ENCODE measurements around the gene CSRNP3. TPM values are rescaled to one million over a fixed set of nuclear protein-coding genes. Genes with fewer than 3 reads are reported as not detected.

Gene CSRNP3
- total and polyA plus RNA-seq, 10 of the 15 experiments (the other 5 are each of a cell fraction or from before 2014, with no cell fraction given), result 0.03 to 5.2 (median 0.11) TPM; not detected in 1

- Histone ChIP-seq H2AFZ (ENCODE audit: control insufficient read depth, low read depth, low read length) (no peak overlapping the region), H3K79me2 (ENCODE audit: control insufficient read depth, insufficient read depth, low read length) (no peaks in the 10 kb centered on the region), H3K4me3 (no peak overlapping the region), H3K36me3 (ENCODE audit: control insufficient read depth in 2 of 2, insufficient read depth in 2 of 2, low read length in 1 of 2) (no peaks in the 10 kb centered on the region), H3K4me1 (ENCODE audit: control insufficient read depth, insufficient read depth, low read length) (no peaks in the 10 kb centered on the region), H3K27ac (ENCODE audit: control insufficient read depth, insufficient read depth) (no peak overlapping the region), H3K9ac (ENCODE audit: control insufficient read depth, insufficient read depth, low read length) (no peak overlapping the region), H3K4me2 (ENCODE audit: control insufficient read depth, insufficient read depth) (no peak overlapping the region), H3K9me3 (replicated peaks; ENCODE audit: control insufficient read depth, insufficient read depth, low read length) (no peaks in the 10 kb centered on the region), H3K27me3 (replicated peaks in 1 of 2; ENCODE audit: control insufficient read depth in 2 of 2, insufficient read depth in 2 of 2, low read length in 1 of 2) (no peaks in the 10 kb centered on the region), H4K20me1 (ENCODE audit: control insufficient read depth, insufficient read depth) (no peaks in the 10 kb centered on the region)
- ATAC-seq (no peak), DNase-seq (ENCODE audit: low read depth, low spot score) (no peak), FAIRE-seq (no peak)
- ChIA-PET SMC1A (ENCODE audit: uncharacterized antibody, unreplicated experiment) (interaction anchor here (1.0 to 1.4 kb wide), 3 partner anchors 11 to 19 kb away, joined by 3 read pairs; no protein-coding TSS in a partner anchor), CTCF (no interaction called here), RAD21 (ENCODE audit: unreplicated experiment) (interaction anchor here (1.4 kb wide), 1 partner anchor 406 kb away, joined by 4 read pairs; no protein-coding TSS in a partner anchor), POLR2A (no interaction called here)
- WGBS (ENCODE audit: insufficient coverage, insufficient replicate concordance, low lambda C conversion rate, missing lambda C conversion rate), result 68% methylated on average over 3 of the region's 3 CpGs
- intact Hi-C loops (cut with micrococcal nuclease; ENCODE audit: unreplicated experiment), result no loop called here
- in situ Hi-C loops (cut with MboI), result no loop called here
- BruUV-seq (replicated peaks), result no TSS peak
- TF ChIP-seq CBX5 (IDR thresholded peaks at IDR 0.05; ENCODE audit: low read depth) (no peak), FOXM1 (IDR thresholded peaks at IDR 0.05; ENCODE audit: low read depth, low read length) (no peak), BHLHE40 (IDR thresholded peaks at IDR 0.05; ENCODE audit: borderline replicate concordance in 1 of 2, low read depth in 2 of 2, low read length in 1 of 2) (no peak), POU2F2 (IDR thresholded peaks at IDR 0.05; ENCODE audit: borderline replicate concordance, low read depth, low read length) (no peak), DPF2 (IDR thresholded peaks at IDR 0.05) (no peak), PML (IDR thresholded peaks at IDR 0.05; ENCODE audit: low read length) (no peak), ZNF207 (IDR thresholded peaks at IDR 0.05; ENCODE audit: borderline replicate concordance) (no peak), NKRF (conservative IDR thresholded peaks at IDR 0.05) (no peak), EZH2 (IDR thresholded peaks at IDR 0.05; ENCODE audit: borderline replicate concordance, control insufficient read depth, low read depth, low read length) (no peak), KDM1A (IDR thresholded peaks at IDR 0.05; ENCODE audit: borderline replicate concordance) (no peak)
- TF ChIP-seq, protein P1, sequence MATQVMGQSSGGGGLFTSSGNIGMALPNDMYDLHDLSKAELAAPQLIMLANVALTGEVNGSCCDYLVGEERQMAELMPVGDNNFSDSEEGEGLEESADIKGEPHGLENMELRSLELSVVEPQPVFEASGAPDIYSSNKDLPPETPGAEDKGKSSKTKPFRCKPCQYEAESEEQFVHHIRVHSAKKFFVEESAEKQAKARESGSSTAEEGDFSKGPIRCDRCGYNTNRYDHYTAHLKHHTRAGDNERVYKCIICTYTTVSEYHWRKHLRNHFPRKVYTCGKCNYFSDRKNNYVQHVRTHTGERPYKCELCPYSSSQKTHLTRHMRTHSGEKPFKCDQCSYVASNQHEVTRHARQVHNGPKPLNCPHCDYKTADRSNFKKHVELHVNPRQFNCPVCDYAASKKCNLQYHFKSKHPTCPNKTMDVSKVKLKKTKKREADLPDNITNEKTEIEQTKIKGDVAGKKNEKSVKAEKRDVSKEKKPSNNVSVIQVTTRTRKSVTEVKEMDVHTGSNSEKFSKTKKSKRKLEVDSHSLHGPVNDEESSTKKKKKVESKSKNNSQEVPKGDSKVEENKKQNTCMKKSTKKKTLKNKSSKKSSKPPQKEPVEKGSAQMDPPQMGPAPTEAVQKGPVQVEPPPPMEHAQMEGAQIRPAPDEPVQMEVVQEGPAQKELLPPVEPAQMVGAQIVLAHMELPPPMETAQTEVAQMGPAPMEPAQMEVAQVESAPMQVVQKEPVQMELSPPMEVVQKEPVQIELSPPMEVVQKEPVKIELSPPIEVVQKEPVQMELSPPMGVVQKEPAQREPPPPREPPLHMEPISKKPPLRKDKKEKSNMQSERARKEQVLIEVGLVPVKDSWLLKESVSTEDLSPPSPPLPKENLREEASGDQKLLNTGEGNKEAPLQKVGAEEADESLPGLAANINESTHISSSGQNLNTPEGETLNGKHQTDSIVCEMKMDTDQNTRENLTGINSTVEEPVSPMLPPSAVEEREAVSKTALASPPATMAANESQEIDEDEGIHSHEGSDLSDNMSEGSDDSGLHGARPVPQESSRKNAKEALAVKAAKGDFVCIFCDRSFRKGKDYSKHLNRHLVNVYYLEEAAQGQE (IDR thresholded peaks at IDR 0.05; ENCODE audit: low read depth, low read length), result no peak
Measured at GRCh38 chr2:165467921-165468320, 1.6 kb upstream of the CSRNP3 start.

Measured in GM12878 (cell line).